Osteocyte (in vitro differentiated cells): ENCODE results near the gene ADRA2B. TPM values are rescaled to one million over a fixed set of nuclear protein-coding genes. Genes with fewer than 3 reads are reported as not detected.

Source experiments
- DNase-seq: peaks from one replicate; pipeline ENCODE4 v3.0.0; 2021; ENCODE audit warnings: mixed read lengths; ENCODE audit not compliant: unreplicated experiment; ENCODE audit errors: extremely low spot score
- H3K27ac Mint-ChIP-seq: one replicate; pipeline ENCODE4 v1.8.0; 2021; ENCODE audit warnings: mild to moderate bottlenecking, mixed read lengths; ENCODE audit not compliant: unreplicated experiment
- H3K27me3 Mint-ChIP-seq: one replicate; pipeline ENCODE4 v1.8.0; 2021; ENCODE audit warnings: mixed read lengths; ENCODE audit not compliant: unreplicated experiment
- H3K36me3 Mint-ChIP-seq: one replicate; pipeline ENCODE4 v1.8.0; 2021; ENCODE audit warnings: mixed read lengths; ENCODE audit not compliant: unreplicated experiment
- H3K4me1 Mint-ChIP-seq: one replicate; pipeline ENCODE4 v1.8.0; 2021; ENCODE audit warnings: mixed read lengths; ENCODE audit not compliant: unreplicated experiment
- H3K4me3 Mint-ChIP-seq: one replicate; pipeline ENCODE4 v1.8.0; 2021; ENCODE audit warnings: mild to moderate bottlenecking, moderate library complexity, mixed read lengths; ENCODE audit not compliant: unreplicated experiment
- H3K9me3 Mint-ChIP-seq: one replicate; pipeline ENCODE4 v1.8.0; 2021; ENCODE audit warnings: mixed read lengths; ENCODE audit not compliant: unreplicated experiment
- CTCF ChIP-seq: fragments of 200-600 bp; sonication (generic); IDR thresholded peaks from 2 replicates; pipeline ENCODE4 v1.5.0; 2021; ENCODE audit warnings: antibody characterized with exemption, mild to moderate bottlenecking, moderate library complexity
- total RNA-seq: library from RNA; stranded (reverse); gene quantifications from 2 replicates; pipeline ENCODE4 v1.2.1, GENCODE V29; 2021

ADRA2B gene
- total RNA-seq, 1 donor from 2014 or later, result not detected

GRCh38 chr2:96108151-96108540 is 8.2 kb downstream of the ADRA2B start:
- Mint-ChIP-seq H3K4me1 (peaks cover 13% of the 10 kb centered on the region), H3K4me3 (no peak overlapping the region), H3K27ac (no peak overlapping the region), H3K9me3 (peaks cover 9% of the 10 kb centered on the region), H3K27me3 (no peaks in the 10 kb centered on the region), H3K36me3 (no peaks in the 10 kb centered on the region)
- no peak for DNase-seq
- TF ChIP-seq CTCF, result no peak

- no peaks in the 10 kb centered on the region for H3K27me3 Mint-ChIP-seq
- no peak overlapping the region for H3K4me3 Mint-ChIP-seq
- no peaks in the 10 kb centered on the region for H3K36me3 Mint-ChIP-seq
- H3K9me3 Mint-ChIP-seq, result peaks cover 9% of the 10 kb centered on the region
- TF ChIP-seq CTCF, result no peak
- peaks cover 13% of the 10 kb centered on the region for H3K4me1 Mint-ChIP-seq
- H3K27ac Mint-ChIP-seq, result no peak overlapping the region
- no peak for DNase-seq
Observed at GRCh38 chr2:96107708-96108065, 8.7 kb downstream of the ADRA2B start.

- no peak overlapping the region for H3K27ac Mint-ChIP-seq
- no peak for DNase-seq
- H3K4me3 Mint-ChIP-seq, result no peak overlapping the region
- no peaks in the 10 kb centered on the region for H3K27me3 Mint-ChIP-seq
- H3K4me1 Mint-ChIP-seq, result peaks cover 13% of the 10 kb centered on the region
- no peaks in the 10 kb centered on the region for H3K36me3 Mint-ChIP-seq
- no peak for TF ChIP-seq CTCF
- peaks cover 9% of the 10 kb centered on the region for H3K9me3 Mint-ChIP-seq
Observed at GRCh38 chr2:96106991-96107707, 9.2 kb downstream of the ADRA2B start.

- Mint-ChIP-seq H3K4me1 (peaks cover 13% of the 10 kb centered on the region), H3K27ac (no peak overlapping the region), H3K9me3 (peaks cover 9% of the 10 kb centered on the region), H3K4me3 (no peak overlapping the region), H3K36me3 (no peaks in the 10 kb centered on the region), H3K27me3 (no peaks in the 10 kb centered on the region)
- no peak for TF ChIP-seq CTCF
- DNase-seq, result no peak
Observed at GRCh38 chr2:96105994-96106715, 10.2 kb downstream of the ADRA2B start.

- Mint-ChIP-seq H3K4me1 (peaks cover 13% of the 10 kb centered on the region), H3K36me3 (no peaks in the 10 kb centered on the region), H3K4me3 (no peak overlapping the region), H3K9me3 (peaks cover 9% of the 10 kb centered on the region), H3K27me3 (no peaks in the 10 kb centered on the region), H3K27ac (no peak overlapping the region)
- DNase-seq, result no peak
- no peak for TF ChIP-seq CTCF
Observed at GRCh38 chr2:96105152-96105915, 11.0 kb downstream of the ADRA2B start.
